ENCODE measurements around the gene CSF2.

Gene CSF2

GRCh38 chr5:132054697-132055440, 18.7 kb upstream of the CSF2 start:
- H3K4me3 ChIP-seq (ENCODE audit: insufficient read depth in 1 of 2, low read depth in 1 of 2, low read length in 2 of 2): no peak overlapping the region
- no peak overlapping the region for H3K4ac ChIP-seq (ENCODE audit: low read depth in 1 of 2, low read length in 2 of 2)
- H3K9ac ChIP-seq (ENCODE audit: low read length): no peak overlapping the region
- no peak overlapping the region for H4K91ac ChIP-seq (ENCODE audit: low read length)
- H3K4me2 ChIP-seq (ENCODE audit: low read length, poor library complexity, severe bottlenecking): no peak overlapping the region
- peaks cover 2% of the 10 kb centered on the region for H3K4me1 ChIP-seq (ENCODE audit: control insufficient read depth, insufficient read depth, low read depth, low read length)
- H2BK120ac ChIP-seq (ENCODE audit: low read depth, low read length): no peak overlapping the region
- H2BK12ac ChIP-seq (ENCODE audit: low read length in 2 of 2): no peak overlapping the region
- H3K27me3 ChIP-seq (ENCODE audit: control insufficient read depth in 1 of 2, insufficient read depth in 1 of 2, low read length in 2 of 2): peaks cover 34 to 54% of the 10 kb centered on the region in 2 experiments
- H3K36me3 ChIP-seq (ENCODE audit: control insufficient read depth in 1 of 2, insufficient read depth in 2 of 2, low read depth in 1 of 2, low read length in 2 of 2): no peaks in the 10 kb centered on the region
- no peak overlapping the region for H3K23ac ChIP-seq (ENCODE audit: low read length in 2 of 2)
- 83% methylated on average over 7 of the region's 9 CpGs for WGBS
- H2BK5ac ChIP-seq (ENCODE audit: low read depth, low read length, poor library complexity, severe bottlenecking): no peak overlapping the region
- H2AFZ ChIP-seq (ENCODE audit: low read depth, low read length): no peak overlapping the region
- no peak overlapping the region for H4K8ac ChIP-seq (ENCODE audit: low read length)
- no peaks in the 10 kb centered on the region for H3K9me3 ChIP-seq (ENCODE audit: control insufficient read depth, low read length)
- no peak overlapping the region for H3K14ac ChIP-seq (ENCODE audit: low read length in 2 of 2)
- no peak overlapping the region for H2AK5ac ChIP-seq (ENCODE audit: low read length, severe bottlenecking)
- H3K27ac ChIP-seq (ENCODE audit: low read length, poor library complexity, severe bottlenecking): no peak overlapping the region
- no peak for DNase-seq
- H3K18ac ChIP-seq (ENCODE audit: low read depth in 1 of 2, low read length in 2 of 2): no peak overlapping the region
- H3K79me1 ChIP-seq (replicated peaks; ENCODE audit: low read length, poor library complexity, severe bottlenecking): no peaks in the 10 kb centered on the region
- no peak overlapping the region for H2BK15ac ChIP-seq (ENCODE audit: low read depth, poor library complexity, severe bottlenecking)

DNA sequence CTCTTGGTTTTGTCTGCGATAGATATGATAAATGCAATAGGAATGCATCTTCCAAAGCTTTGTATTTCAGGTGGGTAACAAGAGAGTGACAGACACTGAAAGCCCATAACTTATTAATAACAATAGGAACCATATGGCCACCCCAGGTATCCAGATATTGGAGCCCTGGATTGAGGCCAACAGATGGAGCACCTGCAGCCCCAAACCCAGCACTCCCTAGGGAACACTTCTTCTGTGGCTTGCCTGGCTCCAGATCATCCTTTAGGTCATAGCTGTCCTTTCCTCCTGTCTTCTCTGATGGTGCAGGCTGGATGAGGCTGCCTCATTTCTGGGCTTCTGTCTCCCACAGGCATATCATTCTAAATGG, 18.2 kb upstream of the CSF2 start:
- Histone ChIP-seq H2AFZ (ENCODE audit: low read depth, low read length) (no peak overlapping the region), H4K91ac (ENCODE audit: low read length) (no peak overlapping the region), H3K4me3 (ENCODE audit: insufficient read depth in 1 of 2, low read depth in 1 of 2, low read length in 2 of 2) (no peak overlapping the region), H3K9ac (ENCODE audit: low read length) (no peak overlapping the region), H2BK5ac (ENCODE audit: low read depth, low read length, poor library complexity, severe bottlenecking) (no peak overlapping the region), H2BK15ac (ENCODE audit: low read depth, poor library complexity, severe bottlenecking) (no peak overlapping the region), H3K23ac (ENCODE audit: low read length in 2 of 2) (no peak overlapping the region), H3K4me1 (ENCODE audit: control insufficient read depth, insufficient read depth, low read depth, low read length) (peaks cover 2% of the 10 kb centered on the region), H2BK120ac (ENCODE audit: low read depth, low read length) (no peak overlapping the region), H2BK12ac (ENCODE audit: low read length in 2 of 2) (no peak overlapping the region), H3K4me2 (ENCODE audit: low read length, poor library complexity, severe bottlenecking) (no peak overlapping the region), H3K79me1 (replicated peaks; ENCODE audit: low read length, poor library complexity, severe bottlenecking) (no peaks in the 10 kb centered on the region), H3K14ac (ENCODE audit: low read length in 2 of 2) (no peak overlapping the region), H3K27me3 (ENCODE audit: control insufficient read depth in 1 of 2, insufficient read depth in 1 of 2, low read length in 2 of 2) (peaks cover 34 to 48% of the 10 kb centered on the region in 2 experiments), H3K18ac (ENCODE audit: low read depth in 1 of 2, low read length in 2 of 2) (no peak overlapping the region), H2AK5ac (ENCODE audit: low read length, severe bottlenecking) (no peak overlapping the region), H3K27ac (ENCODE audit: low read length, poor library complexity, severe bottlenecking) (no peak overlapping the region), H3K9me3 (ENCODE audit: control insufficient read depth, low read length) (no peaks in the 10 kb centered on the region), H4K8ac (ENCODE audit: low read length) (no peak overlapping the region), H3K36me3 (ENCODE audit: control insufficient read depth in 1 of 2, insufficient read depth in 2 of 2, low read depth in 1 of 2, low read length in 2 of 2) (no peaks in the 10 kb centered on the region), H3K4ac (ENCODE audit: low read depth in 1 of 2, low read length in 2 of 2) (no peak overlapping the region)
- no CpG with 5 or more reads among the region's 1 CpG for WGBS
- no peak for DNase-seq

DNA sequence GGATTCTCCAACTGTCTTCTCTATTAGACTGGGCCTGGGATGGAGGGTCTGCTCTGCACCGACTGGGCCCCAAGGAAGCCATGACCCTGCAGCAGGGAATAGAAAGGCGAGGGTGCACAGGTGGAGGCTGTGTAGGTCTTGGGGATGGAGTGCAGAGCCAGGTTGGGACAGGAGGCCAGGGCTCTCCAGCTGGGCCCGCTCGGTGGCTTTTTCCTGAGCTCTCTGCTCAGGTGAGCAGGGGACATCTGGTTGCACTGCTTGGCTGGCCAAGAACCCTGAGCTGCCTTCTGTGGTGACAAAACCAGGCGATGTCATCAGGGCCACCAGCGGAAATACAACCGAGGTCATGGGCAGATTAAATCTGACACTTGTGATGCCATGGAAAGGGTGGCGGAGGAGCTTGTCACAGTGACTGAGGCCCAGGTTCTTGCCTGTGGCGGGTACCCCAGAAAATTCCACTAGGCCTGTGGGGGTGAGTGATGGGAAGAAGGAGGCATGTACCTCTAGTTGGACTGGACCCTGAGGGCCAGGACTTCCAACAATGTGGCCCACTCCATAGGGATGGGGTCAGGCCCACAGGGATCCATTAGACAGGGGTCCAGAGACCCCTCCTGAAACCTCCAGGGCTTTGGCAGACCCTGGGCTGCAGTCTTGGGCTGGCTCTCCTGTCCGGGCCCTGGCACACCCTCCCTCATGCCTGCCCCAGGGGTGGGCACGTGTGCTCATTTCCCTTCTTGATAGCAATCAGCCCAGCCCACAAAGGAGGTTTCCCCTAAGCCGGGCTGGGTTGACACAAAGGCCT, 17.6 kb upstream of the CSF2 start:
- Histone ChIP-seq H2AK5ac (ENCODE audit: low read length, severe bottlenecking) (no peak overlapping the region), H3K4ac (ENCODE audit: low read depth in 1 of 2, low read length in 2 of 2) (no peak overlapping the region), H2BK15ac (ENCODE audit: low read depth, poor library complexity, severe bottlenecking) (no peak overlapping the region), H3K9me3 (ENCODE audit: control insufficient read depth, low read length) (no peaks in the 10 kb centered on the region), H2BK5ac (ENCODE audit: low read depth, low read length, poor library complexity, severe bottlenecking) (no peak overlapping the region), H2BK12ac (ENCODE audit: low read length in 2 of 2) (no peak overlapping the region), H3K4me3 (ENCODE audit: insufficient read depth in 1 of 2, low read depth in 1 of 2, low read length in 2 of 2) (no peak overlapping the region), H2BK120ac (ENCODE audit: low read depth, low read length) (no peak overlapping the region), H2AFZ (ENCODE audit: low read depth, low read length) (no peak overlapping the region), H4K91ac (ENCODE audit: low read length) (no peak overlapping the region), H4K8ac (ENCODE audit: low read length) (no peak overlapping the region), H3K79me1 (replicated peaks; ENCODE audit: low read length, poor library complexity, severe bottlenecking) (no peaks in the 10 kb centered on the region), H3K36me3 (ENCODE audit: control insufficient read depth in 1 of 2, insufficient read depth in 2 of 2, low read depth in 1 of 2, low read length in 2 of 2) (no peaks in the 10 kb centered on the region), H3K4me1 (ENCODE audit: control insufficient read depth, insufficient read depth, low read depth, low read length) (peaks cover 2% of the 10 kb centered on the region), H3K9ac (ENCODE audit: low read length) (no peak overlapping the region), H3K23ac (ENCODE audit: low read length in 2 of 2) (no peak overlapping the region), H3K27me3 (ENCODE audit: control insufficient read depth in 1 of 2, insufficient read depth in 1 of 2, low read length in 2 of 2) (peaks cover 31 to 42% of the 10 kb centered on the region in 2 experiments), H3K14ac (ENCODE audit: low read length in 2 of 2) (no peak overlapping the region), H3K27ac (ENCODE audit: low read length, poor library complexity, severe bottlenecking) (no peak overlapping the region), H3K18ac (ENCODE audit: low read depth in 1 of 2, low read length in 2 of 2) (no peak overlapping the region), H3K4me2 (ENCODE audit: low read length, poor library complexity, severe bottlenecking) (no peak overlapping the region)
- WGBS: 83% methylated on average over 12 of the region's 12 CpGs
- no peak for DNase-seq
